Measurements from ENCODE around the gene ANXA9.

The ANXA9 gene

DNA sequence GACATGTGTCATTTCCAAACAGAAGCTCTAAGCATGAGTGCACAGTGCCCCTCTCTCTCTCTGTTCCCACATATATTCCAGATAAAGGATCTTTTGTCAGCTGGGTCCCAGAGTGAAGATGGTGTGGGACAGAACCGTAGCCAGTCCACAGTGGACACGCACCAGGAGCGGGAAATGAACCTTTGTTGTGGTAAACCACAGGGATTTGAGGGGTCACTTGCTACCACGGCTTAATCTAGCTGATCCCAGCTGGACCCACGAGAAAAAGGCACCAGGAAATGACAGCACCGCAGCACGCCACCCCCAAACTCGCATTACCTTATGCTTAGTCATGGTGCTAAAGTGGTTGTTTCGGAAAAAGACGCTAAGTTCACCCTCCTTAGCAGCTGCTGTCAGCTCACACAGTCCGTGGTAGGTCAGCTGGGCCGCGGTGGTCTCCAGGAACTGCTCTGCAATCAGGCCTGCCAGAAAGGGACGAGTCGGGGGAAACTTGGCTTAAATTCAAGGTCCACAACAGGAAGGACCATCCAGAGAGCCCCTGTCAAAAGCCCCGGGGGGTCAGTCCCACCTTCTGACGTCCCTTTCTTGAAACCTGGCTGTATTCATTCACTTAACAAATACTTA is 17.1 kb downstream of the ANXA9 start:
- peaks cover 3% of the 10 kb centered on the region for H3K36me3 ChIP-seq (replicated peaks)
- H3K27ac ChIP-seq = peak overlapping the region; percentile 75
- TF ChIP-seq, protein P1, sequence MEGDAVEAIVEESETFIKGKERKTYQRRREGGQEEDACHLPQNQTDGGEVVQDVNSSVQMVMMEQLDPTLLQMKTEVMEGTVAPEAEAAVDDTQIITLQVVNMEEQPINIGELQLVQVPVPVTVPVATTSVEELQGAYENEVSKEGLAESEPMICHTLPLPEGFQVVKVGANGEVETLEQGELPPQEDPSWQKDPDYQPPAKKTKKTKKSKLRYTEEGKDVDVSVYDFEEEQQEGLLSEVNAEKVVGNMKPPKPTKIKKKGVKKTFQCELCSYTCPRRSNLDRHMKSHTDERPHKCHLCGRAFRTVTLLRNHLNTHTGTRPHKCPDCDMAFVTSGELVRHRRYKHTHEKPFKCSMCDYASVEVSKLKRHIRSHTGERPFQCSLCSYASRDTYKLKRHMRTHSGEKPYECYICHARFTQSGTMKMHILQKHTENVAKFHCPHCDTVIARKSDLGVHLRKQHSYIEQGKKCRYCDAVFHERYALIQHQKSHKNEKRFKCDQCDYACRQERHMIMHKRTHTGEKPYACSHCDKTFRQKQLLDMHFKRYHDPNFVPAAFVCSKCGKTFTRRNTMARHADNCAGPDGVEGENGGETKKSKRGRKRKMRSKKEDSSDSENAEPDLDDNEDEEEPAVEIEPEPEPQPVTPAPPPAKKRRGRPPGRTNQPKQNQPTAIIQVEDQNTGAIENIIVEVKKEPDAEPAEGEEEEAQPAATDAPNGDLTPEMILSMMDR (IDR thresholded peaks at IDR 0.05; ENCODE audit: low read depth, low read length, missing control alignments) = no peak
- H3K4me3 ChIP-seq (ENCODE audit: low read depth, low read length) = no peak overlapping the region
- in situ Hi-C loops (cut with HindIII; ENCODE audit: low pct_ligation_motif_present, low sequenced_read_pairs) = no loop called here
- DNase-seq = peak; percentile 84
- H3K27me3 ChIP-seq (replicated peaks) = no peaks in the 10 kb centered on the region

DNA sequence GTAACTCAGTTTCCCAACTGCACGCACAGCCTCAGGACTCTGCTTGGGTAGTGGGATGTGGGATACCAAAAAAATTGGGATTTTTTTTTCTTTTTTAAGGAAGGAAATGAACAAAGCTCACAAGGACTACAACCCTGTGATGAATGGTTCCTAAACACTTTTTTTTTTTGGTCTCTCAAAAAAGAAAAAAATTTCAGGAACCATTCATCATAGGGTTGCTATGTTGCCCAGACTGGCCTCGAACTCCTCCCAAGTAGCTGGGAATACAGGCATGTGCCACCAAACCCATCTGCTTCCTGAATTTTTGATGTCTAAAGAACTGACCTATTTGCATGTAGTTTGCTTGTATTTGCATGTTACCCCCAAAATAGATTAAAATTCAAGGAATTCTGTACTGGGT is 17.8 kb downstream of the ANXA9 start:
- Histone ChIP-seq H3K27ac (peak overlapping the region; percentile 75), H3K36me3 (replicated peaks) (peaks cover 3% of the 10 kb centered on the region), H3K27me3 (replicated peaks) (no peaks in the 10 kb centered on the region), H3K4me3 (ENCODE audit: low read depth, low read length) (no peak overlapping the region)
- TF ChIP-seq, protein P1 (IDR thresholded peaks at IDR 0.05; ENCODE audit: low read depth, low read length, missing control alignments) = no peak
- no peak for DNase-seq
- in situ Hi-C loops (cut with HindIII; ENCODE audit: low pct_ligation_motif_present, low sequenced_read_pairs) = no loop called here

DNA sequence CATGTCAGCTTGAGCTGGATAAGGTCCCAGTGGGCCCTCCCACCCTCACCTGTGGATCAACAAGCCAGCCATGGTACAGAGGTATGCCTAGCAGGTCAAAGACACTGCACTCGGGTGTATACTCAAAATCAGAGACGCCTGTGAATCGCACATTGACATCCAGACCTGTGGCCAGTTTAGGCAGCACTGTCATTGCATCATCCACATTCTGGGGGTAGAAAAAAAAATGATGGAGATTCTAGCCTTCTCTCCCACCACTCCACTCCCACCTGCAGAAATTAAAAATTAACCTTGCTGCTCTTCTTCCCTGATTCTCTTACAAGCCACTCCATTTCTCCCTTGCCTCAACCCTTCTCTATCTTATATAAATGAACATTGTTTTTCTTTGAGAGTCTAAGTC is 18.3 kb downstream of the ANXA9 start:
- H3K4me3 ChIP-seq (ENCODE audit: low read depth, low read length) = no peak overlapping the region
- TF ChIP-seq, protein P1 (IDR thresholded peaks at IDR 0.05; ENCODE audit: low read depth, low read length, missing control alignments) = no peak
- in situ Hi-C loops (cut with HindIII; ENCODE audit: low pct_ligation_motif_present, low sequenced_read_pairs) = no loop called here
- no peaks in the 10 kb centered on the region for H3K27me3 ChIP-seq (replicated peaks)
- H3K27ac ChIP-seq = no peak overlapping the region
- peaks cover 3% of the 10 kb centered on the region for H3K36me3 ChIP-seq (replicated peaks)
- DNase-seq = no peak

DNA sequence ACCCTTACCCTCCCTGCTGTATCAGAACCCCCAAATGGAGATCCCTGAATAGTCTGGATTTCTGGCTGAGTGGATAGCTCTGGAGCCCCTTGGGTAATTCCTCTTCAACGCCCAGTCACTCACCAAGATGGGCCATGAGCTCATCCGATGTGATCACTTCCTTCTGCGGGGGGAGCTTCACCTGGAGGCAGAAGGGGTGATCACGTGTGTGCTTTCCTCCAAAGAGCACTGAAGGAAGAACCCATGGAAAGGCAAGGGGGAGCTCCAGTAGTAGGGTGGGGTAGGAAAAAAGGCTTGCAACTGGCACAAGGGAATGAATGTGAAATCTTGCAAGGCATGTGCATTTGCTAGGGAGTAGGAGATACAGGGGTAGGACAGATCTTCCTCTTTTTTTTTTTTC is 19.5 kb downstream of the ANXA9 start:
- Histone ChIP-seq H3K27me3 (replicated peaks) (no peaks in the 10 kb centered on the region), H3K4me3 (ENCODE audit: low read depth, low read length) (no peak overlapping the region), H3K27ac (no peak overlapping the region), H3K36me3 (replicated peaks) (peaks cover 3% of the 10 kb centered on the region)
- in situ Hi-C loops (cut with HindIII; ENCODE audit: low pct_ligation_motif_present, low sequenced_read_pairs) = no loop called here
- TF ChIP-seq, protein P1 (IDR thresholded peaks at IDR 0.05; ENCODE audit: low read depth, low read length, missing control alignments) = no peak
- no peak for DNase-seq

DNA sequence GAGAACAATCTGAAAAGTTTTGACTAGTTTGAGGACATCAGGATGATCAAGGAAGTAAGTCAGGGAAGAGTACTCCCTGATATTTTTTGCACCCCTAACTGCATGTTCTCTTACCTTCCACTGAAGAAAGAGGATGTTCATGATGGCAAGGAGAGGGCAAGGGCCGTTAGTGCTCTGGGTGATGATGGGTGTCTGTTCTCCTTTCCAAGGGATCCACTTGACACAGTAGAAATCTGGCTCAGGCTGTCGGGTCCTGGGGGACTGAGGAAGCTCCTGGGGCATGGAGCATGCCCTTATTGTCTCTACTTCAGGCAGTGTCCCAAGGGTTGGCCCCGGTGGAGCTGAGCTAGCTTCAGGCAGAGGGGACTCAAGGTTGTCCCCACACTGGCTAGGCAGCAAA is 20.0 kb downstream of the ANXA9 start:
- in situ Hi-C loops (cut with HindIII; ENCODE audit: low pct_ligation_motif_present, low sequenced_read_pairs) = no loop called here
- Histone ChIP-seq H3K27ac (no peak overlapping the region), H3K4me3 (ENCODE audit: low read depth, low read length) (no peak overlapping the region), H3K36me3 (replicated peaks) (peaks cover 3% of the 10 kb centered on the region), H3K27me3 (replicated peaks) (no peaks in the 10 kb centered on the region)
- TF ChIP-seq, protein P1 (IDR thresholded peaks at IDR 0.05; ENCODE audit: low read depth, low read length, missing control alignments) = no peak
- DNase-seq = no peak

DNA sequence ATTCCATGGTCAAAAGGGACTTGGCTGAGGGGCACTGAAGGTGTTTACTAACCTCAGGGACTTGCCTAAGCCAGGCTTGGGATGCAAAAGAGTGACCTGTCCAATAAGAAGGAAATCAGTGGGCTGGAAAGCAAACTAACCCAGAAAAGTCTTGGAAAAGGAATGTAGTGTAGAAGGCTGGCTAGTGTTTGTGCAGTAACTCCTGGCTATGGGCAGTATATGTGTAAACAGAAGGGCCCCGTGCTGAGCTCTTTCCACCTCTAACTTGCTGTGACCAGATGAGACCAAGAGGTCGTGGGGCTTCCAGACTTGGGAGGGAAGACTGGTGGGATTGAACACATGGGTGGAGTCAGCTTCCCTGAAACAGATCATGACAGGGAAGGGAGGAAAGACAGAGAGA is 20.5 kb downstream of the ANXA9 start:
- Histone ChIP-seq H3K4me3 (ENCODE audit: low read depth, low read length) (no peak overlapping the region), H3K27me3 (replicated peaks) (no peaks in the 10 kb centered on the region), H3K36me3 (replicated peaks) (peaks cover 3% of the 10 kb centered on the region), H3K27ac (no peak overlapping the region)
- TF ChIP-seq, protein P1 (IDR thresholded peaks at IDR 0.05; ENCODE audit: low read depth, low read length, missing control alignments) = no peak
- DNase-seq = no peak
- in situ Hi-C loops (cut with HindIII; ENCODE audit: low pct_ligation_motif_present, low sequenced_read_pairs) = no loop called here
